ENCODE measurements around the gene NAXE.
"Not testable (repeated sequence)": the region's sequence is repeated elsewhere in the genome, so short reads cannot be mapped to it uniquely, and the experiment has no call there.

Gene NAXE

DNA sequence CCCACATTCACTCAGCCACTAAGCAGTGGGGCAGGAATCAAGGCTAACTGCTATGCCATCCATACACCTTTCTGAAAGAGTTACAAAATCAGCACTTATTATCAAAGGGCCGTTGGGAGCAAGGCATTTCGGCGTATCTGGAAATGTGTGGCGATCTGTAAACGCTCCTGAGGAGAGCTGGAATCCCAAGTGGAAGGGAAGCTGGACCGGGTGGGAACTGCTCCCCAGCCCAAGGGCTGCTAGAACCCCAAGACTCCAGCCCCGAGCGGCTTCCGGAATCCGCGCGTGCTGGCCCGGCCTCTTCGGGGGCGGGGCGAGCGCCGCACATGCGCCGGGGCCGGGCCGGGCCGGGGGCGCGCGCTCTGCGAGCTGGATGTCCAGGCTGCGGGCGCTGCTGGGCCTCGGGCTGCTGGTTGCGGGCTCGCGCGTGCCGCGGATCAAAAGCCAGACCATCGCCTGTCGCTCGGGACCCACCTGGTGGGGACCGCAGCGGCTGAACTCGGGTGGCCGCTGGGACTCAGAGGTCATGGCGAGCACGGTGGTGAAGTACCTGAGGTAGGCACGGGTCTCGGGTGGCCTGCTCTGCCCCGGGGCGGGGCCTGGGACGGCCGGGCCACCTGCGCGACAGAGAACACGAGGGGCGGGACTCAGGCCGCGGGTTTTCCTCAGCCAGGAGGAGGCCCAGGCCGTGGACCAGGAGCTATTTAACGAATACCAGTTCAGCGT lies at the start of gene NAXE:
NAXE (plus strand) TSS at position 345 of the 726 bp plus-strand sequence; CDS start at position 374, 29 bp downstream.
- peak; percentile 19 to 59 for DNase-seq (ENCODE audit: extremely low read depth in 1 of 2, low read depth in 1 of 2)

DNA sequence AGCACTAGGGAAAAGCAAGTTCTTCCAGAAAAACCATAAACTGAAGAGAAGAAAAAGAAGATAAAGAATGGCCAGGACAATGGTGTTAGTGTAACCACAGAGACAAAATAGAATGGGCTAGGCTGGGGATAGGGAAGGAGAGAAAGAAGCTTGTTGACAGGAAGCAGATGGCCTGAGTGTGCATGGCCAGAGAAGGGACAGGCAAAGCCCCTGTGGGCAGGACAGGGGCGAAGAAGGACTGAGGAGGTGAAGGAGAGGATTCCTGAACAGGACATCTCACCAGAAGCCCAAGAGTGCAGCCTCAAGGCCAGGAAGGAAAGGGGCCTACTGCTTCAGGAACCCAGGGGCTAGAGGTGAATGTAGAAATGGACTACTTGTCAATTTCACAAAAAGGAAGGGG lies 48.5 kb upstream of the NAXE start:
- DNase-seq (ENCODE audit: extremely low read depth in 1 of 2, low read depth in 1 of 2) = no peak

GRCh38 chr1:156544592-156545102 lies 46.9 kb upstream of the NAXE start:
- DNase-seq (ENCODE audit: extremely low read depth in 1 of 2, low read depth in 1 of 2) = no peak

DNA sequence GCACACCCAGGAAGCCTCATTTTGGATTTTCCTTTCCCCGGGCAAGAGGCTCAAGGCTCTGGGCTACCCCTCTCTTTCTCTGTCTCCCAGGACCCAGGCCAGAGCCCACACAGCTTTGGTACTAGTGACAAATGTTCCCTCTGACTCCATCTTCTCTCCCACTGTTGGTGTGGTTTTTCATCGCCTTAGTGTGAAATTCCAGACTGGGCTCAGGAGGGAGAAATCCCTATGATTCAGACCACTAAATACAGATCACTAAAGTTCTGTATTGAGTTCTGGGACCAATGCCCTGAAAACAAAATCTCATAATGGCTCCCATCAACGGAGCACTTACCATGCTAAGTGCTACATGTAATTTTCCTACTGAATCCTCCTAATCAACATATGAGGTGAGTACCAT lies 45.3 kb upstream of the NAXE start:
- no peak for DNase-seq (ENCODE audit: extremely low read depth in 1 of 2, low read depth in 1 of 2)

DNA sequence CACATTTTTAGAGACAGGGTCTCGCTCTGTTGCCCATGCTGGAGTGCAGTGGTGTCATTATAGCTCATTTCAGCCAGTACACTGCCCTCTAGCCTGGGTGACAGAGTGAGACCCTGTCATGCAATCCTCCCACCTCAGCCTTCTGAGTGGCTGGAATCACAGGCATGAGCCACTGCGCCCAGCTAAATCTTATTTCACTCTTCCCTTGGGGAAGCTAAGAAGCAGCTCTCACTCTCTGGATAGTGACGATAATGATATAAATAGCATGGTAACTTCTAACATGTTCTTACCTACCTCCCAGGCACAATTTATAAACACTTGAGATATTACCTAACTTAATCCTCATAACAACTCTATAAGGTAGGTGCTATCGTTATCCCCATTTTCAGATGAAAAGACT lies 44.1 kb upstream of the NAXE start:
- no peak for DNase-seq (ENCODE audit: extremely low read depth in 1 of 2, low read depth in 1 of 2)

DNA sequence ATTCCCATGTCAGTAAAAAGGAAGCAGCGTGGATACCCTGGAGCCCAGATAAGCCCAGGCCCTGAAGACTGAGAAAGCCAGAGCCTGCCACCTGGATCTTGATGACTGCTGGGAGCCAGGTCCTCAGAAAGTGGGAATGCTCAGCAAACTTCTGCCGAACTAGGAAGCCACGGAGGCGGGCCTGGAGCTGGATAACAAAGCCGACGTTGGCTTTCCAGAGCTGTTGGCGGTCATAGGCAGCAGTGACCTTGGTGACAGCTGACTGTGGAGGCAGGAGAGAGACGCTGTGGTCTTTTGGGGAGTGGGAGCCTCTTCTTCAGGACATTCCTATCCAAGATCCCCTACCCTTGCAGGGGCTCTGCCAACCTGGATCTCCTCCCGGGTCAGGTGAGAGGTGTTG lies 43.6 kb upstream of the NAXE start:
- no peak for DNase-seq (ENCODE audit: extremely low read depth in 1 of 2, low read depth in 1 of 2)

- DNase-seq (ENCODE audit: extremely low read depth in 1 of 2, low read depth in 1 of 2) = no peak
Observed at GRCh38 chr1:156549390-156549789, 42.2 kb upstream of the NAXE start.

DNA sequence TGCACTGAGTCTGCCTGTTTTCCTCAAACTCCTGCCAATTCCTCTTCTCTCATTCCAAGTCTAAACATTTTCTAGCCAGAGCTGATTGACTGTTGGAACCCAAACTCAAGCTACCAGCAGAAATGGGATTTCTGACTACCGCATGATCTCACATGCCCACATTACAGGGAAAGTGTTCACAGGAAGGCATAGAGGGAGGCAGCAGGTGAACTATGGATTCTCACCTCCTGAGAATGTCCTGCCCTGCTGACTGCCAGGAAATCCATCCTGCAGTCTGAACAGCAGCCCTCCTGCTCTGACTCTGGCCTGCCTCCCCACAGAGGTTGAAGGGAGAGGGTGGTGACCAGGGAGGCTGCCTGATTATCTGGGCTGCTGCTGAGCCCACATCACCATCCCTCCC lies 41.7 kb upstream of the NAXE start:
- no peak for DNase-seq (ENCODE audit: extremely low read depth in 1 of 2, low read depth in 1 of 2)

- no peak for DNase-seq (ENCODE audit: extremely low read depth in 1 of 2, low read depth in 1 of 2)
Observed at GRCh38 chr1:156550346-156550745, 41.2 kb upstream of the NAXE start.

GRCh38 chr1:156551066-156551643 lies 40.4 kb upstream of the NAXE start:
- no peak for DNase-seq (ENCODE audit: extremely low read depth in 1 of 2, low read depth in 1 of 2)

DNA sequence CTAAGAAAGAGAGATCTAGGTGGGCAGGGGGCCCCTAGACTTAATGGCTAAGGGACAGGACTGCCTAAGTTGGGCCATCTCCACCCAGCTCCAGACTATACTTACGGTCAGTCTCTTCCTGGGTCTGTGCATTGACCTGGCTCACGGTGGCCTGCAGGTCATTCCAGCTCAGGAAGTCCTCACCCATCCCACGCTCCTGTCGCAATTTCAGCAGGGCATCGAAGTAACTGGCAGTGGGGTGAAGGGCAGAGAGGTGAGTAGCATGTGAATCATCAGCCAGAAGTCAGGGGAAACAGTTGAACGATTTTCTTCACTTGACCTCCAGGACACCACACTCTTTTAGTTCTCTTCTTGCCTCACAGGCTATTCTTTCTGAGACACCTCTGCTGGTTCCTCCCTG lies 39.7 kb upstream of the NAXE start:
- no peak for DNase-seq (ENCODE audit: extremely low read depth in 1 of 2, low read depth in 1 of 2)

GRCh38 chr1:156552518-156552917 lies 39.1 kb upstream of the NAXE start:
- no peak for DNase-seq (ENCODE audit: extremely low read depth in 1 of 2, low read depth in 1 of 2)

GRCh38 chr1:156552937-156553336 lies 38.6 kb upstream of the NAXE start:
- DNase-seq (ENCODE audit: extremely low read depth in 1 of 2, low read depth in 1 of 2) = not testable (repeated sequence)

- DNase-seq (ENCODE audit: extremely low read depth in 1 of 2, low read depth in 1 of 2) = no peak
Observed at GRCh38 chr1:156553860-156554485, 37.6 kb upstream of the NAXE start.

- DNase-seq (ENCODE audit: extremely low read depth in 1 of 2, low read depth in 1 of 2) = no peak
Observed at GRCh38 chr1:156554971-156555370, 36.6 kb upstream of the NAXE start.

DNA sequence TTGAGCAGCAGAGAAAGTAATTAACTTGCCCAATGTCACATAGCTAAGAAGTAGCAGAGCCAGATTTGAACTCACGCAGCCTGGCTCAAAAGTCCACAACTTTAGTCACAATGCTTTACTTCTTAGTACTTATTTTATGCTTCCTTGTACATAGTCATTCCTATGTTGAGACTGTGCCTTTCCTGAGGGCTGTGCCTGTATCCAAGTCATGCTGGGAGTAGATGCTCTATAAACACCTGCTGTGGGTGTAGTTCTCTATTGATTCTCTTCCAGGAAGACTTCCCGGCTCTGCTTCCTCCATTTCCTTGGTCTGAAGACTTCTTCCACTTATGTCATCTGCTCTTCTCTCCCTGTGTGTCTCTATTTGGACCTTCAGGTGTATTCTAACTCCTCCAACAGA lies 35.9 kb upstream of the NAXE start:
- DNase-seq (ENCODE audit: extremely low read depth in 1 of 2, low read depth in 1 of 2) = no peak

DNA sequence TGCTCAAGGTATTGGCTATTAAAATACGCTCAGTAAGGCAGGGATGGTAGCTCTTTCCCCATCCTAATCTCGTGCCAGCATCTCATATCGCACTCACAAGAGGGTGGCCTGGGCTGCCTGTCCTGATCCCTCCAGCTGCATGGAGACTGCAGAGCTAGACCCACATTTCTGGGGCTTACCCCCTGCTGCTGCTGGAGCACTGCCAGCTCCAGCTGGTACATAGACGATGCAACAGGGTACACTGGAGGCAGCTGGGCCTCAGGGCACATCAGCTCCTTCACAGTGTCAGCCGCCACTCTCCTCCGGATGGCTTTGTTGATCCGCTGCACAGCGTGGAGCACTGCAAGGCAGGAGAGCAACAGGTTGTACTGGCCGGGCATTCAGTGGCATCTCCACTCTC lies 35.2 kb upstream of the NAXE start:
- no peak for DNase-seq (ENCODE audit: extremely low read depth in 1 of 2, low read depth in 1 of 2)

DNA sequence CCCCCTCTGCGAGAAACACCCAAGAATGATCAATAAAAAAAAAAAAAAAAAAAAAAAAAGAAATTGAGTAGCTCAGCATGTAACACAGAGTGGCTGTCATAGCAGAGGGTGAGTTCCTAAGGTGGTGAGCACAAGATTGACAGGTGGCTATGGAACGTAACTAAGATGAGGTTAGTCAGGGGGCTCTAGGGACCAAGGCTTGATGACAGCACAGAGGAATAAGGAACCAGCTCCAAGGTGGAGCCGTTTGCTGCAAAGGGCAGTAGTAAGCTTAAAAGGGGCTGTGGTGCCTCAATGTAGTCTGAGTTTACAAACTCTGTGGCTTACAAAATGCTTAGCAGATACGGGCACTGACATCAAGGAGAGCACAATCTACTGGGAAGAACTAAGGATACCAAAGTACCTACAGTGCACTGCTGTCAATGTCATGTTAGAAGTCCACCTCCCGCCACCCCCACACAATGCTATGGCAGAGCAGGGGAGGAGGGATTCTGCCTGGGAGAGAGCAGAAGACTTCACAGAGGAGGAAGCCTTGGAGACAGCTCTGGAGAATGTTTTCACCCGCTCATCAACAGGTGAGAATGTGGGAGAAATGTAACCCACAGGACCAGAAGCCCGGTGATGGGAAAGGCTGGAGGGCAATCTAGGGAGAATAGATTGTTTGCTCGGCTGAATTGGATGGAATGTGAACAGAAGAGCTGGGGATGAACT lies 32.3 kb upstream of the NAXE start:
- no peak for DNase-seq (ENCODE audit: extremely low read depth in 1 of 2, low read depth in 1 of 2)

GRCh38 chr1:156559797-156560385 lies 31.7 kb upstream of the NAXE start:
- DNase-seq (ENCODE audit: extremely low read depth in 1 of 2, low read depth in 1 of 2) = no peak

DNA sequence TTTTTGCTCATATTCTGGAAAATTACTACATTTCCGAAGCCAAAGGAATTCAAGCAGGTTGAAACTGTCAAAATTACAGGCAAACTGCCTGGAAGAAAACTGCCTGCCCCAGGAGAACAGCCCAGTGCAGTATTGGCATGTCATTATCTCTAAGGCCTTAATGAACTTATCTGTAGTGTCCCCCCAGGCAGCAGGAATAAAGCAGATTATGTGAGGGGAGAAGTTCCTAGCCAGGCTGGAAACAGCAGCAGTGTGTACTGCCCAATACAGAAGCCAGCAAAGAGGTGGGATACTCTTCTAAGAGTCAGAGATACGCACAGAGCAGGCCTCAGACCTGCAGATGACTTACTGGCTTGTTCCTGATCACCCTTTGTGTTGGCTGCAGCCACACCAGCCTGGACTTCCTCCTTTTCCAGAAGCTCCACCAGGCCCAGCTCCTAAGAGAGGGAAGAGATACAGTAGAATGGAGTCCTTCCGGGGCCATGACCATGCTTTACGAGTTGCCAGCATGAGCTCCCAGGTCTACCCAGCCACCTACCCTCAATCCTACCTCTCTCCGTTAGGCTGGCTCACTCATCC lies 30.9 kb upstream of the NAXE start:
- DNase-seq (ENCODE audit: extremely low read depth in 1 of 2, low read depth in 1 of 2) = no peak

DNA sequence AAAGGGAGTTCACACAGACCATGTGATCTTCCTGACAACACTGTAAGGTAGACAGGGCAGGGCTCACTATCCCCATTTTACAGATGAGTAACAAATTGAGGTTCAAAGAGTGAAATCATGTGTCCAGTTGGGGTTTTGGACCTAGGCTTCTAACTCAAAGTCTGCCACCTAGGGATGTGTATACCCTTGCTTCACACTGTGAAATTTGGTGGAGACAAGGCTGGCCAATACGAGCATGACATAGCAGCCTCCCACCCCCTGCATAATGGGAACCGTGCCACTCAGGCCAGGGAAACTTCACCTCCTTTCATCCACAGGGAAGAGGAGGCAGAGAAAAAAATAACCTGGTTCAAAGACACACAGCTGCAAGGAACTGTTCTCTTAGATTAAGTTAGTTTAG lies 26.1 kb upstream of the NAXE start:
- no peak for DNase-seq (ENCODE audit: extremely low read depth in 1 of 2, low read depth in 1 of 2)
